ENCODE results near the gene GPR157.
A peak's percentile ranks its signal among the peaks of the same experiment; 100 is the strongest.

GPR157 gene

GRCh38 chr1:9115351-9116205, 13.3 kb downstream of the GPR157 start:
- TF ChIP-seq CTCF (conservative IDR thresholded peaks at IDR 0.05; ENCODE audit: low read depth, low read length): no peak
- no peak overlapping the region for H3K4me3 ChIP-seq (ENCODE audit: low read length)
- DNase-seq (ENCODE audit: low read depth): no peak

- DNase-seq (ENCODE audit: low read depth): no peak
- no peak for TF ChIP-seq CTCF (conservative IDR thresholded peaks at IDR 0.05; ENCODE audit: low read depth, low read length)
- no peak overlapping the region for H3K4me3 ChIP-seq (ENCODE audit: low read length)
These were observed 15.7 kb downstream of the GPR157 start for GRCh38 chr1:9112961-9113880.

GRCh38 chr1:9111957-9112356, 16.9 kb downstream of the GPR157 start:
- H3K4me3 ChIP-seq (ENCODE audit: low read length): no peak overlapping the region
- DNase-seq (ENCODE audit: low read depth): no peak
- no peak for TF ChIP-seq CTCF (conservative IDR thresholded peaks at IDR 0.05; ENCODE audit: low read depth, low read length)

GRCh38 chr1:9111357-9111691, 17.6 kb downstream of the GPR157 start:
- TF ChIP-seq CTCF (conservative IDR thresholded peaks at IDR 0.05; ENCODE audit: low read depth, low read length): no peak
- DNase-seq (ENCODE audit: low read depth): no peak
- no peak overlapping the region for H3K4me3 ChIP-seq (ENCODE audit: low read length)

- no peak for DNase-seq (ENCODE audit: low read depth)
- TF ChIP-seq CTCF (conservative IDR thresholded peaks at IDR 0.05; ENCODE audit: low read depth, low read length): peak; percentile 94
- H3K4me3 ChIP-seq (ENCODE audit: low read length): no peak overlapping the region
These were observed 18.1 kb downstream of the GPR157 start for GRCh38 chr1:9110669-9111356.

- H3K4me3 ChIP-seq (ENCODE audit: low read length): no peak overlapping the region
- no peak for DNase-seq (ENCODE audit: low read depth)
- TF ChIP-seq CTCF (conservative IDR thresholded peaks at IDR 0.05; ENCODE audit: low read depth, low read length): no peak
These were observed 20.7 kb downstream of the GPR157 start for GRCh38 chr1:9108056-9108665.
